ENCODE measurements around the gene DTX3.

DNA sequence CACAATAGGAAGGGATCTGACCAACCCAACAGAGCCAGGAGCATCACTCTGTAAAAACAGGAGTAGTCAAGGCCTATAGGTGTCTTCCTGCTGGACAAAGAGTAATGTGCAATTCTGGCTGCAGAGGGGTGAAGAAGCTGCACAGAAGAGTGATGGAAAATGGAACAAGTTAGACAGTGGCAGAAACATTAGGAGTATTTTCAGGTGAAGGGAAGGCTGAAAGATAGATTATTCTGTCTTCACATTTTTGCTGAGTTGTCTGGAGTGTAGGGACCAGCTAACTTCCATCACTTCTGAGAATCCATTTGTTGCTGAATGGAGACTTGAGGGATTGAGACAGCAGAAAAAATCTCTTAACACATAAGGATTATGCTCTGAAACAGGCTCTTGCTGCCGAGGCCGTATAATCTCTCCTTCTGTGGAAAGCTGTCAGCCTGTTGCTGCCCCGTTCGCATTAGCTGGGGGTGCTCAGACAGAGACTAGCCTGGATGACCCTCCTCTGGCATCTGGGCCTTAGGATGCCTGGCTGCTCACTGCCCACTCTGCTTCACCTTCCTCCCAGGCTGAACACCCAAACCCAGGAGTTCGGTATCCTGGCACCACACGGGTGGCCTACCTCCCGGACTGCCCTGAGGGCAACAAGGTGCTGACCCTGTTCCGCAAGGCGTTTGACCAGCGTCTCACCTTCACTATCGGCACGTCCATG, 3.5 kb downstream of the DTX3 start:
- no peak for TF ChIP-seq CTCF (IDR thresholded peaks at IDR 0.05)
- TF ChIP-seq ZFX (IDR thresholded peaks at IDR 0.05; ENCODE audit: borderline replicate concordance), result no peak
